Activated naive CD8-positive, alpha-beta T cell treated with anti-CD3 and anti-CD28 coated beads for 36 hours (primary cell): ENCODE data around the gene IFT74. TPM values are rescaled to one million over a fixed set of nuclear protein-coding genes. Genes with fewer than 3 reads are reported as not detected.

Source experiments
- DNase-seq: peaks from one replicate; pipeline ENCODE4 v3.0.0; 2021
- H3K27ac Mint-ChIP-seq: one replicate; pipeline ENCODE4 v1.8.0; 2022; ENCODE audit warnings: mild to moderate bottlenecking, moderate library complexity, mixed read lengths
- H3K27me3 Mint-ChIP-seq: one replicate; pipeline ENCODE4 v1.8.0; 2022; ENCODE audit warnings: mild to moderate bottlenecking, mixed read lengths
- H3K36me3 Mint-ChIP-seq: one replicate; pipeline ENCODE4 v1.8.0; 2021; ENCODE audit warnings: mild to moderate bottlenecking, mixed read lengths
- H3K4me1 Mint-ChIP-seq: one replicate; pipeline ENCODE4 v1.8.0; 2021; ENCODE audit warnings: mixed read lengths
- H3K4me3 Mint-ChIP-seq: one replicate; pipeline ENCODE4 v1.8.0; 2022; ENCODE audit warnings: mild to moderate bottlenecking, moderate library complexity, mixed read lengths
- H3K9me3 Mint-ChIP-seq: one replicate; pipeline ENCODE4 v1.8.0; 2022; ENCODE audit warnings: mixed read lengths
- total RNA-seq, 2 experiments: library from RNA; stranded (reverse); gene quantifications; one replicate each; pipeline ENCODE4 v1.2.3, GENCODE V29; 2021

IFT74 gene
- total RNA-seq, 2 experiments from 2014 or later = 11.0 to 12.4 TPM

- H3K4me1 Mint-ChIP-seq = no peaks in the 10 kb centered on the region
- peaks cover 19% of the 10 kb centered on the region for H3K36me3 Mint-ChIP-seq
- no peak overlapping the region for H3K27ac Mint-ChIP-seq
- H3K27me3 Mint-ChIP-seq = no peaks in the 10 kb centered on the region
- no peaks in the 10 kb centered on the region for H3K9me3 Mint-ChIP-seq
- H3K4me3 Mint-ChIP-seq = no peak overlapping the region
- no peak for DNase-seq
Observed at GRCh38 chr9:27029186-27029585, 73.0 kb downstream of the IFT74 start.

- DNase-seq = peak; percentile 32
- Mint-ChIP-seq H3K27ac (no peak overlapping the region), H3K9me3 (no peaks in the 10 kb centered on the region), H3K27me3 (no peaks in the 10 kb centered on the region), H3K36me3 (peaks cover 2% of the 10 kb centered on the region), H3K4me1 (no peaks in the 10 kb centered on the region), H3K4me3 (no peak overlapping the region)
Observed at GRCh38 chr9:27033815-27034403, 77.7 kb downstream of the IFT74 start.

- H3K4me3 Mint-ChIP-seq = no peak overlapping the region
- no peak for DNase-seq
- no peak overlapping the region for H3K27ac Mint-ChIP-seq
- H3K9me3 Mint-ChIP-seq = no peaks in the 10 kb centered on the region
- no peaks in the 10 kb centered on the region for H3K27me3 Mint-ChIP-seq
- H3K36me3 Mint-ChIP-seq = peaks cover 2% of the 10 kb centered on the region
- no peaks in the 10 kb centered on the region for H3K4me1 Mint-ChIP-seq
Observed at GRCh38 chr9:27037499-27037898, 81.3 kb downstream of the IFT74 start.

GRCh38 chr9:27041746-27042145 is 85.5 kb downstream of the IFT74 start:
- H3K27me3 Mint-ChIP-seq = no peaks in the 10 kb centered on the region
- no peak for DNase-seq

GRCh38 chr9:27042476-27042875 is 86.3 kb downstream of the IFT74 start:
- H3K27me3 Mint-ChIP-seq = no peaks in the 10 kb centered on the region
- H3K4me3 Mint-ChIP-seq = no peak overlapping the region
- no peaks in the 10 kb centered on the region for H3K4me1 Mint-ChIP-seq
- H3K9me3 Mint-ChIP-seq = no peaks in the 10 kb centered on the region
- H3K36me3 Mint-ChIP-seq = peaks cover 2% of the 10 kb centered on the region
- H3K27ac Mint-ChIP-seq = no peak overlapping the region
- DNase-seq = no peak

More at GRCh38 chr9:27041746-27042145, 85.5 kb downstream of the IFT74 start:
- Mint-ChIP-seq H3K36me3 (peaks cover 4% of the 10 kb centered on the region), H3K4me1 (no peaks in the 10 kb centered on the region), H3K27ac (no peak overlapping the region), H3K4me3 (no peak overlapping the region), H3K9me3 (no peaks in the 10 kb centered on the region)

GRCh38 chr9:27043176-27043575 is 87.0 kb downstream of the IFT74 start:
- H3K27me3 Mint-ChIP-seq = no peaks in the 10 kb centered on the region
- no peak overlapping the region for H3K4me3 Mint-ChIP-seq
- H3K36me3 Mint-ChIP-seq = peaks cover 2% of the 10 kb centered on the region
- no peaks in the 10 kb centered on the region for H3K4me1 Mint-ChIP-seq
- no peaks in the 10 kb centered on the region for H3K9me3 Mint-ChIP-seq
- H3K27ac Mint-ChIP-seq = no peak overlapping the region
- DNase-seq = no peak

- H3K27ac Mint-ChIP-seq = no peak overlapping the region
- no peak overlapping the region for H3K4me3 Mint-ChIP-seq
- H3K4me1 Mint-ChIP-seq = no peaks in the 10 kb centered on the region
Observed at GRCh38 chr9:27047136-27047535, 90.9 kb downstream of the IFT74 start.

GRCh38 chr9:27053369-27054022 is 97.3 kb downstream of the IFT74 start:
- H3K4me1 Mint-ChIP-seq = no peaks in the 10 kb centered on the region
- H3K27ac Mint-ChIP-seq = no peak overlapping the region
- peaks cover 10% of the 10 kb centered on the region for H3K36me3 Mint-ChIP-seq
- DNase-seq = no peak
- H3K4me3 Mint-ChIP-seq = no peak overlapping the region
- no peaks in the 10 kb centered on the region for H3K9me3 Mint-ChIP-seq
- no peaks in the 10 kb centered on the region for H3K27me3 Mint-ChIP-seq

More at GRCh38 chr9:27047136-27047535, 90.9 kb downstream of the IFT74 start:
- Mint-ChIP-seq H3K27me3 (no peaks in the 10 kb centered on the region), H3K9me3 (no peaks in the 10 kb centered on the region), H3K36me3 (peaks cover 4% of the 10 kb centered on the region)
- DNase-seq = no peak

GRCh38 chr9:27054125-27054524 is 97.9 kb downstream of the IFT74 start:
- Mint-ChIP-seq H3K27ac (no peak overlapping the region), H3K27me3 (no peaks in the 10 kb centered on the region), H3K36me3 (peaks cover 10% of the 10 kb centered on the region), H3K4me1 (no peaks in the 10 kb centered on the region), H3K9me3 (no peaks in the 10 kb centered on the region), H3K4me3 (no peak overlapping the region)
- no peak for DNase-seq

GRCh38 chr9:27054841-27055240 is 98.6 kb downstream of the IFT74 start:
- no peaks in the 10 kb centered on the region for H3K9me3 Mint-ChIP-seq
- no peak overlapping the region for H3K4me3 Mint-ChIP-seq
- no peak overlapping the region for H3K27ac Mint-ChIP-seq
- no peaks in the 10 kb centered on the region for H3K27me3 Mint-ChIP-seq
- no peak for DNase-seq
- no peaks in the 10 kb centered on the region for H3K4me1 Mint-ChIP-seq
- H3K36me3 Mint-ChIP-seq = peaks cover 10% of the 10 kb centered on the region

- no peaks in the 10 kb centered on the region for H3K9me3 Mint-ChIP-seq
- H3K4me1 Mint-ChIP-seq = no peaks in the 10 kb centered on the region
- H3K36me3 Mint-ChIP-seq = peaks cover 3% of the 10 kb centered on the region
- H3K4me3 Mint-ChIP-seq = no peak overlapping the region
- no peak overlapping the region for H3K27ac Mint-ChIP-seq
- H3K27me3 Mint-ChIP-seq = no peaks in the 10 kb centered on the region
- no peak for DNase-seq
Observed at GRCh38 chr9:27059412-27059811, 103.2 kb downstream of the IFT74 start.

GRCh38 chr9:27059907-27060306 is 103.7 kb downstream of the IFT74 start:
- H3K27ac Mint-ChIP-seq = no peak overlapping the region
- H3K4me3 Mint-ChIP-seq = no peak overlapping the region
- DNase-seq = no peak
- no peaks in the 10 kb centered on the region for H3K9me3 Mint-ChIP-seq
- no peaks in the 10 kb centered on the region for H3K4me1 Mint-ChIP-seq
- H3K27me3 Mint-ChIP-seq = no peaks in the 10 kb centered on the region
- H3K36me3 Mint-ChIP-seq = peaks cover 3% of the 10 kb centered on the region

- H3K9me3 Mint-ChIP-seq = no peaks in the 10 kb centered on the region
- H3K27me3 Mint-ChIP-seq = no peaks in the 10 kb centered on the region
- H3K27ac Mint-ChIP-seq = no peak overlapping the region
- H3K36me3 Mint-ChIP-seq = peaks cover 6% of the 10 kb centered on the region
- H3K4me3 Mint-ChIP-seq = no peak overlapping the region
- H3K4me1 Mint-ChIP-seq = no peaks in the 10 kb centered on the region
- DNase-seq = no peak
Observed at GRCh38 chr9:27065288-27065687, 109.1 kb downstream of the IFT74 start.

- DNase-seq = no peak
- H3K36me3 Mint-ChIP-seq = peaks cover 10% of the 10 kb centered on the region
- no peak overlapping the region for H3K4me3 Mint-ChIP-seq
- no peaks in the 10 kb centered on the region for H3K27me3 Mint-ChIP-seq
- peaks cover 1% of the 10 kb centered on the region for H3K9me3 Mint-ChIP-seq
- no peaks in the 10 kb centered on the region for H3K4me1 Mint-ChIP-seq
- no peak overlapping the region for H3K27ac Mint-ChIP-seq
Observed at GRCh38 chr9:27073841-27074728, 117.9 kb downstream of the IFT74 start.

- Mint-ChIP-seq H3K27ac (no peak overlapping the region), H3K4me1 (no peaks in the 10 kb centered on the region), H3K27me3 (no peaks in the 10 kb centered on the region), H3K36me3 (peaks cover 2% of the 10 kb centered on the region), H3K9me3 (no peaks in the 10 kb centered on the region), H3K4me3 (no peak overlapping the region)
- no peak for DNase-seq
Observed at GRCh38 chr9:27078685-27079084, 122.5 kb downstream of the IFT74 start.
